ENCODE measurements around the gene PDE4B.

DNA sequence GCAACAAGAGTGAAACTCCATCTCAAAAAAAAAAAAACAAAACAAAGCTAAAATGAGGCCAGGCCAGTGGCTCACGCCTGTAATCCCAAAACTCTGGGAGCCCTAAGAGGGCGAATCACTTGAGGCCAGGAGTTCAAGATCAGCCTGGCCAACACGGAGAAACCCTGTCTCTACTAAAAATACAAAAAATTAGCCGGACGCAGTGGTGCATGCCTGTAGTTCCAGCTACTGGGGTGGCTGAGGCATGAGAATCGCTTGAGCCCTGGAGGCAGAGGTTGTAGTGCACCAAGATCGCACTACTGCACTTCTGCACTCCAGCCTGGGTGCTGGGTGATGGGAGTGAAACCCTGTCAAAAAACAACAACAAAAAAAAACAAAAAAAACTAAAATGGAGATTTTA, 550.0 kb downstream of the PDE4B start:
- TF ChIP-seq, protein P1, sequence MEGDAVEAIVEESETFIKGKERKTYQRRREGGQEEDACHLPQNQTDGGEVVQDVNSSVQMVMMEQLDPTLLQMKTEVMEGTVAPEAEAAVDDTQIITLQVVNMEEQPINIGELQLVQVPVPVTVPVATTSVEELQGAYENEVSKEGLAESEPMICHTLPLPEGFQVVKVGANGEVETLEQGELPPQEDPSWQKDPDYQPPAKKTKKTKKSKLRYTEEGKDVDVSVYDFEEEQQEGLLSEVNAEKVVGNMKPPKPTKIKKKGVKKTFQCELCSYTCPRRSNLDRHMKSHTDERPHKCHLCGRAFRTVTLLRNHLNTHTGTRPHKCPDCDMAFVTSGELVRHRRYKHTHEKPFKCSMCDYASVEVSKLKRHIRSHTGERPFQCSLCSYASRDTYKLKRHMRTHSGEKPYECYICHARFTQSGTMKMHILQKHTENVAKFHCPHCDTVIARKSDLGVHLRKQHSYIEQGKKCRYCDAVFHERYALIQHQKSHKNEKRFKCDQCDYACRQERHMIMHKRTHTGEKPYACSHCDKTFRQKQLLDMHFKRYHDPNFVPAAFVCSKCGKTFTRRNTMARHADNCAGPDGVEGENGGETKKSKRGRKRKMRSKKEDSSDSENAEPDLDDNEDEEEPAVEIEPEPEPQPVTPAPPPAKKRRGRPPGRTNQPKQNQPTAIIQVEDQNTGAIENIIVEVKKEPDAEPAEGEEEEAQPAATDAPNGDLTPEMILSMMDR (IDR thresholded peaks at IDR 0.05): no peak
- no peak for TF ChIP-seq POLR2A (IDR thresholded peaks at IDR 0.05)

Measured in sigmoid colon (tissue), 3 donors.